SK-N-SH (cell line): ENCODE data around the gene GATAD2B. TPM values are rescaled to one million over a fixed set of nuclear protein-coding genes. Genes with fewer than 3 reads are reported as not detected.

Source experiments
- CTCF ChIA-PET: fragments of 300-600, 350-600 bp; formaldehyde crosslinking; extraction: SDS; loops from one replicate; lab custom pipeline; 2021; lab: Yijun Ruan, JAX
- POLR2A ChIA-PET: fragments of 350-600 bp; sonication (Branson Sonifier 250); formaldehyde crosslinking; extraction: SDS; loops from one replicate; lab custom pipeline; 2020; ENCODE audit warnings: antibody characterized with exemption, inconsistent platforms; lab: Yijun Ruan, JAX
- DNase-seq: peaks from one replicate; pipeline ENCODE4 v3.0.0; 2012
- H2AFZ ChIP-seq: fragments of 200-600 bp; sonication (generic); 2 replicates; pipeline ENCODE4 v1.8.1; 2016; ENCODE audit warnings: antibody characterized with exemption, mild to moderate bottlenecking, low read depth
- H3F3A ChIP-seq: fragments of 200-600 bp; sonication (generic); replicated peaks from 2 replicates; pipeline ENCODE3; 2016; ENCODE audit warnings: antibody characterized with exemption, mild to moderate bottlenecking; ENCODE audit not compliant: insufficient read depth
- H3K27ac ChIP-seq, 2 experiments: fragments of 200-500 bp in 1 of 2; fragments of 200-600 bp in 1 of 2; sonication (Bioruptor generic) in 1 of 2; sonication (generic), shearing (Covaris generic) in 1 of 2; 2 replicates each; pipeline versions ENCODE4 v1.5.1 to v1.6.1; 2014 to 2016; ENCODE audit warnings: low read depth in 2 of 2, inconsistent platforms in 1 of 2, low read length in 1 of 2, mild to moderate bottlenecking in 1 of 2, mixed read lengths in 1 of 2
- H3K27me3 ChIP-seq: fragments of 200-600 bp; sonication (generic), shearing (Covaris generic); 2 replicates; pipeline ENCODE4 v1.6.1; 2016; ENCODE audit warnings: mixed run types; ENCODE audit not compliant: insufficient read depth
- H3K36me3 ChIP-seq, 2 experiments: fragments of 200-500 bp in 1 of 2; fragments of 200-600 bp in 1 of 2; sonication (Bioruptor generic) in 1 of 2; sonication (generic) in 1 of 2; replicated peaks in 1 of 2; 2 replicates each; pipeline versions ENCODE3 to v1.5.1; 2014 to 2016; ENCODE audit warnings: low read length in 1 of 2, mild to moderate bottlenecking in 1 of 2; ENCODE audit not compliant: insufficient read depth in 2 of 2, control insufficient read depth in 1 of 2
- H3K4me1 ChIP-seq, 2 experiments: fragments of 200-500 bp in 1 of 2; fragments of 200-600 bp in 1 of 2; sonication (Bioruptor generic) in 1 of 2; sonication (generic), shearing (Covaris generic) in 1 of 2; 2 replicates each; pipeline versions ENCODE4 v1.5.1 to v1.6.1; 2014 to 2016; ENCODE audit warnings: low read depth in 1 of 2, low read length in 1 of 2, mixed run types in 1 of 2; ENCODE audit not compliant: insufficient read depth in 2 of 2, control insufficient read depth in 1 of 2
- H3K4me2 ChIP-seq: fragments of 200-600 bp; sonication (generic), shearing (Covaris generic); 2 replicates; pipeline ENCODE4 v1.6.1; 2017; ENCODE audit warnings: mixed run types
- H3K4me3 ChIP-seq, 2 experiments: fragments of 200-500 bp in 1 of 2; fragments of 200-600 bp in 1 of 2; sonication (Bioruptor generic) in 1 of 2; sonication (generic), shearing (Covaris generic) in 1 of 2; 2 replicates each; pipeline versions ENCODE4 v1.5.1 to v1.8.1; 2014 to 2016; ENCODE audit warnings: low read depth in 2 of 2, inconsistent platforms in 1 of 2, low read length in 1 of 2, mild to moderate bottlenecking in 1 of 2, mixed read lengths in 1 of 2, moderate library complexity in 1 of 2
- H3K79me2 ChIP-seq: fragments of 200-600 bp; sonication (generic); 2 replicates; pipeline ENCODE4 v1.8.1; 2017; ENCODE audit warnings: mild to moderate bottlenecking; ENCODE audit not compliant: insufficient read depth
- H3K9ac ChIP-seq: fragments of 200-600 bp; sonication (generic); 2 replicates; pipeline ENCODE4 v1.6.1; 2017; ENCODE audit warnings: mixed run types
- H3K9me2 ChIP-seq: fragments of 200-600 bp; sonication (generic); 2 replicates; pipeline ENCODE4 v1.6.1; 2017; ENCODE audit warnings: mixed run types
- H3K9me3 ChIP-seq: fragments of 200-600 bp; sonication (generic); 2 replicates; pipeline ENCODE4 v1.6.1; 2017; ENCODE audit warnings: mixed run types, mild to moderate bottlenecking, moderate library complexity
- H4K20me1 ChIP-seq: fragments of 200-600 bp; sonication (generic); 2 replicates; pipeline ENCODE4 v1.6.1; 2017; ENCODE audit warnings: mild to moderate bottlenecking, mixed run types; ENCODE audit not compliant: insufficient read depth
- ELF1 ChIP-seq: IDR thresholded peaks from 2 replicates; pipeline ENCODE4 v1.4.0; 2012
- EP300 ChIP-seq, 2 experiments: IDR thresholded peaks; 2 replicates each; pipeline versions ENCODE4 v1.4.0 to v1.6.1; 2012; ENCODE audit warnings: borderline replicate concordance in 1 of 2, low read depth in 1 of 2, low read length in 1 of 2
- EZH2phosphoT487 ChIP-seq: fragments of 200-600 bp; sonication (generic); IDR thresholded peaks from 2 replicates; pipeline ENCODE4 v1.6.1; 2017; ENCODE audit warnings: low read depth, mixed run types, mild to moderate bottlenecking, antibody characterized with exemption, moderate library complexity, borderline replicate concordance
- FOSL2 ChIP-seq: IDR thresholded peaks from 2 replicates; pipeline ENCODE4 v1.4.0; 2012; ENCODE audit warnings: low read depth, mild to moderate bottlenecking, moderate library complexity, borderline replicate concordance
- FOXJ3 ChIP-seq: sonication (generic); formaldehyde crosslinking; IDR thresholded peaks from 2 replicates; pipeline ENCODE4 v1.5.1; 2020; ENCODE audit warnings: mild to moderate bottlenecking, missing genetic modification reagents
- FOXM1 ChIP-seq: IDR thresholded peaks from 2 replicates; pipeline ENCODE4 v1.4.0; 2012; ENCODE audit warnings: low read depth, mild to moderate bottlenecking
- MAX ChIP-seq: IDR thresholded peaks from 2 replicates; pipeline ENCODE4 v1.4.0; 2012; ENCODE audit warnings: low read depth
- NRF1 ChIP-seq: IDR thresholded peaks from 2 replicates; pipeline ENCODE4 v1.6.1; 2012; ENCODE audit warnings: low read depth, mild to moderate bottlenecking, low read length
- PBX3 ChIP-seq: IDR thresholded peaks from 2 replicates; pipeline ENCODE4; 2012
- POLR2AphosphoS5 ChIP-seq: IDR thresholded peaks from 2 replicates; pipeline ENCODE4 v1.6.1; 2012; ENCODE audit warnings: low read depth, low read length
- RAD21 ChIP-seq: IDR thresholded peaks from 2 replicates; pipeline ENCODE4 v1.6.1; 2012; ENCODE audit warnings: mild to moderate bottlenecking, low read length
- RCOR1 ChIP-seq: fragments of 150-350 bp; IDR thresholded peaks from 2 replicates; pipeline ENCODE4 v1.6.1; 2017; ENCODE audit warnings: antibody characterized with exemption, low read length
- RFX5 ChIP-seq: IDR thresholded peaks from 2 replicates; pipeline ENCODE4 v1.6.1; 2012; ENCODE audit warnings: mild to moderate bottlenecking, improper control_type of control experiment, low read length
- RXRA ChIP-seq: IDR thresholded peaks from 2 replicates; pipeline ENCODE4 v1.4.0; 2012; ENCODE audit warnings: low read depth, mild to moderate bottlenecking, borderline replicate concordance
- TAF1 ChIP-seq: IDR thresholded peaks from 2 replicates; pipeline ENCODE4 v1.6.1; 2012; ENCODE audit warnings: low read depth, mild to moderate bottlenecking, low read length, moderate library complexity, borderline replicate concordance
- USF2 ChIP-seq: fragments of 150-350 bp; IDR thresholded peaks from 2 replicates; pipeline ENCODE4 v1.6.1; 2017; ENCODE audit warnings: antibody characterized with exemption, low read length, low read depth, borderline replicate concordance
- ZBTB33 ChIP-seq: IDR thresholded peaks from 2 replicates; pipeline ENCODE4 v1.4.0; 2012; ENCODE audit warnings: low read depth, borderline replicate concordance
- WGBS: methylation state at CpG from one replicate; pipeline ENCODE4 v1.1.6; 2017; ENCODE audit warnings: low lambda C conversion rate; 5-methylcytosine and 5-hydroxymethylcytosine counted together
- polyA plus RNA-seq, 3 experiments: library from polyadenylated mRNA; depleted of rRNA; stranded (reverse); fragments of >200 nt; gene quantifications; 2 replicates each; pipeline ENCODE4 v1.2.3, GENCODE V29; 2012

The GATAD2B gene
- polyA plus RNA-seq, 1 of the 3 experiments (the other 2 are of a cell fraction), result 2.8 TPM

- Histone ChIP-seq H3F3A (peaks cover 4% of the 10 kb centered on the region), H2AFZ (no peak overlapping the region; the same call in 1 of the 2 replicates), H3K9me3 (no peaks in the 10 kb centered on the region), H3K4me3 (peak overlapping the region; percentile 85 to 91; a peak in 3 of 4 replicates), H3K36me3 (peaks cover 7 to 52% of the 10 kb centered on the region in 2 experiments), H4K20me1 (no peaks in the 10 kb centered on the region), H3K4me2 (peak overlapping the region; percentile 95), H3K9ac (peak overlapping the region; percentile 80; the same call in 1 of the 2 replicates), H3K9me2 (no peaks in the 10 kb centered on the region), H3K79me2 (peaks cover 30% of the 10 kb centered on the region), H3K27me3 (no peaks in the 10 kb centered on the region), H3K27ac (peak overlapping the region in 1 of 2 experiments; percentile 89; a peak in 1 of 4 replicates), H3K4me1 (peaks cover 3 to 17% of the 10 kb centered on the region in 2 experiments; a peak in 2 of 4 replicates)
- 88% methylated on average over 3 of the region's 3 CpGs for whole genome bisulfite sequencing
- CTCF ChIA-PET, result interaction anchor here (0.7 to 5.1 kb wide), 10 partner anchors 12 to 147 kb away, joined by 3 to 51 read pairs (median 14); partner anchors contain the start of genes CREB3L4, CRTC2, GATAD2B and RAB13
- no peak for TF ChIP-seq PBX3
- TF ChIP-seq FOXM1, result no peak
- TF ChIP-seq ZBTB33, result no peak
- no peak for TF ChIP-seq FOSL2
- TF ChIP-seq FOXJ3 (CRISPR knock-in tag), result no peak
- no peak for TF ChIP-seq TAF1
- TF ChIP-seq ELF1, result no peak
- no peak for TF ChIP-seq RAD21
- TF ChIP-seq NRF1, result no peak
- no peak for TF ChIP-seq RCOR1
- TF ChIP-seq RXRA, result no peak
- TF ChIP-seq POLR2AphosphoS5, result no peak
- TF ChIP-seq EZH2phosphoT487, result no peak
- no peak for TF ChIP-seq RFX5
- no peak for TF ChIP-seq USF2
- TF ChIP-seq EP300 (IDR thresholded peaks at IDR 0.05; ENCODE audit: borderline replicate concordance in 1 of 2, low read depth in 1 of 2, low read length in 1 of 2), result no peak
- no peak for TF ChIP-seq MAX
- POLR2A ChIA-PET, result interaction anchor here (1.3 kb wide), 1 partner anchor 64 kb away, joined by 3 read pairs; no protein-coding TSS in a partner anchor
- DNase-seq, result no peak
These were observed 22.0 kb upstream of the GATAD2B start for GRCh38 chr1:153944827-153945117.
